H1 (cell line): ENCODE results near the gene ANAPC16. TPM values are rescaled to one million over a fixed set of nuclear protein-coding genes. Genes with fewer than 3 reads are reported as not detected.
A peak's percentile ranks its signal among the peaks of the same experiment; 100 is the strongest.

ENCODE experiments used
- CTCF ChIA-PET: fragments of 300-600 bp; sonication (Branson Sonifier 250); formaldehyde crosslinking; loops from one replicate; lab custom pipeline; 2021; ENCODE audit not compliant: partially characterized antibody; lab: Charles Lee
- POLR2A ChIA-PET: fragments of 300-600 bp; sonication (Branson Sonifier 250); formaldehyde crosslinking; loops from one replicate; lab custom pipeline; 2021; ENCODE audit warnings: inconsistent platforms; ENCODE audit not compliant: partially characterized antibody; lab: Charles Lee
- DNase-seq, 2 experiments: peaks; one replicate each; pipeline versions ENCODE4 v3.0.0 to v3.0.0-alpha.2; 2010 to 2022; ENCODE audit warnings: low spot score in 2 of 2, low read depth in 1 of 2, mixed read lengths in 1 of 2
- FAIRE-seq: peaks from 2 replicates; lab custom pipeline; 2011; peaks lifted over from hg19 to GRCh38; lab: Jason Lieb, UNC
- H2AFZ ChIP-seq: 2 replicates; pipeline ENCODE4 v1.8.1; 2012; ENCODE audit warnings: low read length, inconsistent platforms
- H2AK5ac ChIP-seq: 2 replicates; pipeline ENCODE4 v1.6.1; 2013; ENCODE audit warnings: low read depth, low read length
- H2BK120ac ChIP-seq: replicated peaks from 2 replicates; pipeline ENCODE3; 2013; ENCODE audit warnings: low read depth, low read length, inconsistent platforms
- H2BK12ac ChIP-seq: 2 replicates; pipeline ENCODE4 v1.6.1; 2013; ENCODE audit warnings: low read depth, low read length
- H2BK15ac ChIP-seq: 2 replicates; pipeline ENCODE4 v1.6.1; 2013; ENCODE audit warnings: low read length
- H2BK20ac ChIP-seq: 2 replicates; pipeline ENCODE4 v1.6.1; 2013; ENCODE audit warnings: low read length
- H2BK5ac ChIP-seq: 2 replicates; pipeline ENCODE4 v1.6.1; 2013; ENCODE audit warnings: low read depth, low read length
- H3K14ac ChIP-seq: 2 replicates; pipeline ENCODE4 v1.6.1; 2013; ENCODE audit warnings: inconsistent platforms; ENCODE audit not compliant: insufficient read length
- H3K18ac ChIP-seq: 2 replicates; pipeline ENCODE4 v1.6.1; 2013; ENCODE audit warnings: low read length; ENCODE audit errors: extremely low read depth
- H3K23ac ChIP-seq: 2 replicates; pipeline ENCODE4 v1.6.1; 2013; ENCODE audit warnings: inconsistent platforms; ENCODE audit not compliant: insufficient read length
- H3K23me2 ChIP-seq: 2 replicates; pipeline ENCODE4 v1.6.1; 2013; ENCODE audit warnings: low read depth, low read length
- H3K27ac ChIP-seq: 2 replicates; pipeline ENCODE4 v1.6.1; 2011; ENCODE audit warnings: low read depth, low read length, inconsistent platforms
- H3K27me3 ChIP-seq, 4 experiments: replicated peaks in 1 of 4; 1 replicate in 1 of 4; 2 replicates in 3 of 4; pipeline versions ENCODE4 v1.6.1 to v1.8.1; 2011 to 2013; ENCODE audit warnings: low read length in 3 of 4, mild to moderate bottlenecking in 3 of 4, inconsistent platforms in 2 of 4, mixed read lengths in 2 of 4, moderate library complexity in 1 of 4; ENCODE audit not compliant: control insufficient read depth in 3 of 4, insufficient read depth in 3 of 4; ENCODE audit errors: extremely low read depth in 1 of 4
- H3K36me3 ChIP-seq, 4 experiments: 2 replicates each; pipeline versions ENCODE4 v1.6.1 to v1.8.1; 2011 to 2013; ENCODE audit warnings: mild to moderate bottlenecking in 4 of 4, low read length in 3 of 4, moderate library complexity in 2 of 4, control low read depth in 1 of 4, inconsistent platforms in 1 of 4; ENCODE audit not compliant: insufficient read depth in 4 of 4, control insufficient read depth in 2 of 4
- H3K4ac ChIP-seq: replicated peaks from 2 replicates; pipeline ENCODE3; 2013; ENCODE audit warnings: low read length, low read depth, mixed read lengths, inconsistent platforms; ENCODE audit not compliant: insufficient read length
- H3K4me1 ChIP-seq, 4 experiments: replicated peaks in 1 of 4; 1 replicate in 1 of 4; 2 replicates in 3 of 4; pipeline versions ENCODE4 v1.6.1 to v1.8.1; 2011 to 2013; ENCODE audit warnings: low read length in 3 of 4, inconsistent platforms in 2 of 4, mixed read lengths in 1 of 4; ENCODE audit not compliant: insufficient read depth in 4 of 4, control insufficient read depth in 3 of 4
- H3K4me2 ChIP-seq, 2 experiments: 2 replicates each; pipeline versions ENCODE4 v1.6.1 to v1.8.1; 2011 to 2013; ENCODE audit warnings: low read depth in 2 of 2, low read length in 2 of 2, control low read depth in 1 of 2, inconsistent platforms in 1 of 2, mild to moderate bottlenecking in 1 of 2; ENCODE audit not compliant: insufficient read depth in 1 of 2
- H3K4me3 ChIP-seq, 4 experiments: fragments of 200-600, 300-600 bp in 1 of 4; sonication (generic), shearing (Covaris generic), sonication (Bioruptor Twin) in 1 of 4; 2 replicates each; pipeline versions ENCODE4 v1.5.1 to v1.8.1; 2011 to 2016; ENCODE audit warnings: low read length in 4 of 4, low read depth in 3 of 4, control low read depth in 2 of 4, inconsistent platforms in 2 of 4, mild to moderate bottlenecking in 2 of 4, mixed read lengths in 1 of 4, moderate library complexity in 1 of 4; ENCODE audit not compliant: insufficient read depth in 2 of 4; ENCODE audit errors: extremely low read depth in 1 of 4
- H3K56ac ChIP-seq: replicated peaks from 2 replicates; pipeline ENCODE3; 2013; ENCODE audit warnings: low read depth, mild to moderate bottlenecking, mixed read lengths, low read length, inconsistent platforms; ENCODE audit not compliant: insufficient read length
- H3K79me1 ChIP-seq: 2 replicates; pipeline ENCODE4 v1.6.1; 2013; ENCODE audit warnings: low read depth, low read length, control low read depth
- H3K79me2 ChIP-seq, 2 experiments: 2 replicates each; pipeline versions ENCODE4 v1.6.1 to v1.8.1; 2012 to 2013; ENCODE audit warnings: low read length in 2 of 2, mild to moderate bottlenecking in 2 of 2, inconsistent platforms in 1 of 2; ENCODE audit not compliant: insufficient read depth in 2 of 2, control insufficient read depth in 1 of 2
- H3K9ac ChIP-seq, 4 experiments: replicated peaks in 1 of 4; 1 replicate in 1 of 4; 2 replicates in 3 of 4; pipeline versions ENCODE4 v1.6.1 to v1.8.1; 2011 to 2013; ENCODE audit warnings: low read depth in 3 of 4, low read length in 3 of 4, control low read depth in 2 of 4, mild to moderate bottlenecking in 2 of 4, moderate library complexity in 2 of 4, inconsistent platforms in 1 of 4; ENCODE audit errors: extremely low read depth in 1 of 4
- H3K9me3 ChIP-seq, 2 experiments: 2 replicates each; pipeline versions ENCODE4 v1.6.1 to v1.8.1; 2012 to 2013; ENCODE audit warnings: mild to moderate bottlenecking in 2 of 2, moderate library complexity in 2 of 2, control low read depth in 1 of 2, inconsistent platforms in 1 of 2, low read depth in 1 of 2, low read length in 1 of 2, mixed read lengths in 1 of 2; ENCODE audit not compliant: insufficient read depth in 2 of 2
- H4K20me1 ChIP-seq, 2 experiments: replicated peaks in 1 of 2; 2 replicates each; pipeline versions ENCODE3 to v1.8.1; 2011 to 2013; ENCODE audit warnings: inconsistent platforms in 2 of 2, low read length in 2 of 2, mild to moderate bottlenecking in 1 of 2; ENCODE audit not compliant: insufficient read depth in 2 of 2, control insufficient read depth in 1 of 2
- H4K5ac ChIP-seq: 2 replicates; pipeline ENCODE4 v1.6.1; 2013; ENCODE audit warnings: low read length, low read depth, mixed read lengths, inconsistent platforms; ENCODE audit not compliant: insufficient read length
- H4K8ac ChIP-seq: 2 replicates; pipeline ENCODE4 v1.8.0; 2013; ENCODE audit warnings: mild to moderate bottlenecking, moderate library complexity, low read length, inconsistent platforms; ENCODE audit not compliant: insufficient read depth; ENCODE audit errors: extremely low read depth
- H4K91ac ChIP-seq: replicated peaks from 2 replicates; pipeline ENCODE3; 2013; ENCODE audit warnings: low read length, mixed read lengths, inconsistent platforms; ENCODE audit not compliant: insufficient read length
- CBX8 ChIP-seq: fragments of 300-800, 300-1000 bp; sonication (generic); IDR thresholded peaks from 2 replicates; pipeline ENCODE4 v1.7.1; 2016; ENCODE audit warnings: low read depth, low read length, borderline replicate concordance
- CEBPB ChIP-seq: IDR thresholded peaks from 2 replicates; pipeline ENCODE4 v1.6.1; 2012; ENCODE audit warnings: low read depth, low read length
- KDM4A ChIP-seq: IDR thresholded peaks from one replicate; pipeline ENCODE4 v1.7.1; 2012; ENCODE audit warnings: low read depth, mild to moderate bottlenecking, moderate library complexity, low read length, inconsistent platforms; ENCODE audit not compliant: severe bottlenecking
- RAD21 ChIP-seq, 2 experiments: IDR thresholded peaks in 1 of 2; conservative IDR thresholded peaks in 1 of 2; 2 replicates each; pipeline ENCODE4 v1.6.1; 2011; ENCODE audit warnings: low read depth in 2 of 2, low read length in 2 of 2, improper control_type of control experiment in 1 of 2, inconsistent platforms in 1 of 2, mild to moderate bottlenecking in 1 of 2, moderate library complexity in 1 of 2
- RXRA ChIP-seq: IDR thresholded peaks from 2 replicates; pipeline ENCODE4 v1.6.1; 2011; ENCODE audit warnings: low read depth, mild to moderate bottlenecking, low read length, moderate library complexity; ENCODE audit not compliant: insufficient read depth
- TAF7 ChIP-seq: optimal IDR thresholded peaks from 2 replicates; pipeline ENCODE3; 2011; ENCODE audit warnings: low read depth, mild to moderate bottlenecking, inconsistent platforms, low read length, moderate library complexity, borderline replicate concordance
- TBP ChIP-seq: IDR thresholded peaks from 2 replicates; pipeline ENCODE4 v1.6.1; 2011; ENCODE audit warnings: low read depth, low read length, improper control_type of control experiment
- TCF12 ChIP-seq: IDR thresholded peaks from 2 replicates; pipeline ENCODE4 v1.6.1; 2011; ENCODE audit warnings: low read depth, mild to moderate bottlenecking, low read length
- ZNF274 ChIP-seq: IDR thresholded peaks from 2 replicates; pipeline ENCODE4 v1.7.0; 2012; ENCODE audit warnings: low read length, borderline replicate concordance; ENCODE audit errors: extremely low read depth
- WGBS, 2 experiments: shearing (Covaris generic) in 1 of 2; methylation state at CpG; one replicate each; pipeline versions ENCODE4 v1.1.6 to v1.1.7; 2013 to 2015; ENCODE audit warnings: low lambda C conversion rate in 2 of 2, mixed read lengths in 2 of 2, inconsistent platforms in 1 of 2, low coverage in 1 of 2, missing lambda C conversion rate in 1 of 2; ENCODE audit not compliant: insufficient replicate concordance in 2 of 2, insufficient coverage in 1 of 2, insufficient read length in 1 of 2; ENCODE audit errors: extremely low coverage in 1 of 2, missing lambda C conversion rate in 1 of 2; 5-methylcytosine and 5-hydroxymethylcytosine counted together
- polyA plus RNA-seq, 7 experiments: library from polyadenylated mRNA; depleted of rRNA in 3 of 7; stranded (reverse) in 5 of 7; unstranded in 2 of 7; fragments of >200 nt in 5 of 7; fragments of 200-250 nt in 2 of 7; gene quantifications; 1 replicate in 5 of 7; 2 replicates in 1 of 7; 4 replicates in 1 of 7; pipeline versions ENCODE4 v1.2.1 to v1.2.3, GENCODE V29; 2011 to 2013; ENCODE audit warnings: missing spikeins in 2 of 7, mixed read lengths in 2 of 7
- total RNA-seq: library from RNA; stranded (reverse); fragmentation: NEBNext Ultra II Directional; extraction: Animal tissue kit (Norgen Biotek cat#: 25700); gene quantifications from 2 replicates; pipeline ENCODE4 v1.2.1, GENCODE V29; 2021
- TF ChIP-seq, protein P1 (sequence below): IDR thresholded peaks from 2 replicates; pipeline ENCODE4 v1.6.1; 2012; ENCODE audit warnings: low read length, inconsistent platforms

Gene ANAPC16
- total and polyA plus RNA-seq, 2 of the 8 experiments (the other 6 are each of a cell fraction or from before 2014, with no cell fraction given): 53.1 to 57.4 TPM

- no peak overlapping the region for H4K8ac ChIP-seq
- peak overlapping the region; percentile 71 for H4K91ac ChIP-seq
- H3K9me3 ChIP-seq: no peaks in the 10 kb centered on the region
- no peak for DNase-seq
- no peak overlapping the region for H3K23ac ChIP-seq
- peak overlapping the region in 1 of 4 experiments; percentile 56; a peak in 2 of 8 replicates for H3K4me3 ChIP-seq
- no peak overlapping the region for H3K14ac ChIP-seq
- CTCF ChIA-PET: interaction anchor here (1.3 to 3.3 kb wide), 2 partner anchors 11 to 65 kb away, joined by 3 to 39 read pairs; partner anchors contain the start of gene DDIT4
- H3K79me2 ChIP-seq: no peaks in the 10 kb centered on the region
- WGBS, 2 experiments: 92% methylated on average over 7 of the region's 7 CpGs; no CpG with 5 or more reads in 1 of the 2 experiments
- no peak overlapping the region; a peak in 1 of 7 replicates for H3K9ac ChIP-seq
- H2BK20ac ChIP-seq: peak overlapping the region; percentile 99
- H3K4ac ChIP-seq: peak overlapping the region; percentile 73
- H2AK5ac ChIP-seq: peak overlapping the region; percentile 5; the same call in 1 of the 2 replicates
- H3K18ac ChIP-seq: peak overlapping the region; percentile 88; the same call in 1 of the 2 replicates
- peak overlapping the region; percentile 51 for H4K5ac ChIP-seq
- H3K27me3 ChIP-seq: no peaks in the 10 kb centered on the region
- peak overlapping the region; percentile 24 for H3K56ac ChIP-seq
- H3K4me2 ChIP-seq: peak overlapping the region; percentile 70 to 74; a peak in 3 of 4 replicates
- FAIRE-seq: no peak
- no peak overlapping the region for H2BK15ac ChIP-seq
- no peak overlapping the region for H2AFZ ChIP-seq
- no peaks in the 10 kb centered on the region for H3K79me1 ChIP-seq
- H2BK12ac ChIP-seq: peak overlapping the region; percentile 93
- H2BK5ac ChIP-seq: peak overlapping the region; percentile 96; the same call in 1 of the 2 replicates
- peak overlapping the region; percentile 62 for H2BK120ac ChIP-seq
- H3K36me3 ChIP-seq: no peaks in the 10 kb centered on the region
- H3K27ac ChIP-seq: no peak overlapping the region
- no peaks in the 10 kb centered on the region for H4K20me1 ChIP-seq
- POLR2A ChIA-PET: interaction anchor here (1.0 to 24.2 kb wide), 10 partner anchors 14 to 93 kb away, joined by 3 to 673 read pairs (median 6); partner anchors contain the start of genes DDIT4 and DNAJB12
- peaks cover 4% of the 10 kb centered on the region; the same call in 1 of the 2 replicates for H3K23me2 ChIP-seq
- H3K4me1 ChIP-seq: peaks cover 17 to 36% (median 26%) of the 10 kb centered on the region in 4 experiments
- TF ChIP-seq CBX8: no peak
- no peak for TF ChIP-seq RAD21 (IDR thresholded peaks at IDR 0.05 in 1 of 2, conservative IDR thresholded peaks at IDR 0.05 in 1 of 2; ENCODE audit: low read depth in 2 of 2, low read length in 2 of 2)
- TF ChIP-seq, protein P1, sequence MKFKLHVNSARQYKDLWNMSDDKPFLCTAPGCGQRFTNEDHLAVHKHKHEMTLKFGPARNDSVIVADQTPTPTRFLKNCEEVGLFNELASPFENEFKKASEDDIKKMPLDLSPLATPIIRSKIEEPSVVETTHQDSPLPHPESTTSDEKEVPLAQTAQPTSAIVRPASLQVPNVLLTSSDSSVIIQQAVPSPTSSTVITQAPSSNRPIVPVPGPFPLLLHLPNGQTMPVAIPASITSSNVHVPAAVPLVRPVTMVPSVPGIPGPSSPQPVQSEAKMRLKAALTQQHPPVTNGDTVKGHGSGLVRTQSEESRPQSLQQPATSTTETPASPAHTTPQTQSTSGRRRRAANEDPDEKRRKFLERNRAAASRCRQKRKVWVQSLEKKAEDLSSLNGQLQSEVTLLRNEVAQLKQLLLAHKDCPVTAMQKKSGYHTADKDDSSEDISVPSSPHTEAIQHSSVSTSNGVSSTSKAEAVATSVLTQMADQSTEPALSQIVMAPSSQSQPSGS: no peak
- TF ChIP-seq TCF12: no peak
- TF ChIP-seq CEBPB: no peak
- TF ChIP-seq TAF7: no peak
- TF ChIP-seq ZNF274: no peak
- TF ChIP-seq TBP: no peak
- TF ChIP-seq RXRA: no peak
- no peak for TF ChIP-seq KDM4A
Observed at GRCh38 chr10:72261784-72262404, 46.1 kb downstream of the ANAPC16 start.
